CD1c-positive myeloid dendritic cell (primary cell): Measurements from ENCODE around the gene GNS.
"Not testable (repeated sequence)": the region's sequence is repeated elsewhere in the genome, so short reads cannot be mapped to it uniquely, and the experiment has no call there.

ENCODE experiments used
- DNase-seq: peaks from one replicate; pipeline ENCODE4 v3.0.0-alpha.2; 2016; ENCODE audit errors: extremely low spot score

Gene GNS

GRCh38 chr12:64696080-64696741 is 63.0 kb downstream of the GNS start:
- peak; percentile 37 for DNase-seq

GRCh38 chr12:64695550-64695949 is 63.7 kb downstream of the GNS start:
- no peak for DNase-seq

- DNase-seq = no peak
Measured at GRCh38 chr12:64694130-64695040, 64.8 kb downstream of the GNS start.

DNA sequence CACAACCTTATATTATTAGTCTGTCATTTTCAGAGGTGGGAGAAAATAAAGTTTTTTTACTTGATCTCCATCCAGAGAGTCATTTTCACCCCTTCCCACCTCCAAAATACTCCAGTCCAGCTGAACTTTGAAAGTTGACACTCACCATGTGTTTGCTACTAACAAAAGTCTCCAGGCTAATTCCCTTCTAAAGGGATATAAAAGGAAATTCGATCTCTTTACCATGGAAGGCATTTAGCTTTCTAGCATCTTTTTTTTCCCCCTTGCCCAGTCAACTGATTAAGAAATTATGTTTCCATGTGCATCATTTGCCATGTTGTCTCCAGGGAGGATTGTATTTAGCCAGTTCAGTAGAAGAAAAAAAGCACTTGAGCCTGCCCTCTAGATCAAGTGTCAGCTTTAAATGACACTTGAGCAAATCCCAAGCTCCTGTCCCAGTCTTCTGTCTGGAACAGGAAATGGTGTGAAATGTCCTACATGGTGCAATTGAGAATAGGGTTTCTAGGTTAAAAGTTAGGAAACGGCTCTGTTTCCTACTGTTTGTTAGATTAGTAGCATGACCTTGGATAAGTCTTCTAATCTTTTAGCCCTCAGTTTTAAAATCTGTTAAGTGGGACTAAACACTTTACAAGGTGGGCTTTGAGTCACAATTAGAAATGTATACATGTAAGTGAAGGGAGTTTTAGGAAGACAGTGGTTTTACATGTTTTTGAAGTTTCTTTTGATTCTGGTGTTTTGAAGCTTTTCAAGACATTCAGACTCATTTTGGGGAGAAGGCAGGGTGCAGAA is 67.2 kb downstream of the GNS start:
- no peak for DNase-seq

DNA sequence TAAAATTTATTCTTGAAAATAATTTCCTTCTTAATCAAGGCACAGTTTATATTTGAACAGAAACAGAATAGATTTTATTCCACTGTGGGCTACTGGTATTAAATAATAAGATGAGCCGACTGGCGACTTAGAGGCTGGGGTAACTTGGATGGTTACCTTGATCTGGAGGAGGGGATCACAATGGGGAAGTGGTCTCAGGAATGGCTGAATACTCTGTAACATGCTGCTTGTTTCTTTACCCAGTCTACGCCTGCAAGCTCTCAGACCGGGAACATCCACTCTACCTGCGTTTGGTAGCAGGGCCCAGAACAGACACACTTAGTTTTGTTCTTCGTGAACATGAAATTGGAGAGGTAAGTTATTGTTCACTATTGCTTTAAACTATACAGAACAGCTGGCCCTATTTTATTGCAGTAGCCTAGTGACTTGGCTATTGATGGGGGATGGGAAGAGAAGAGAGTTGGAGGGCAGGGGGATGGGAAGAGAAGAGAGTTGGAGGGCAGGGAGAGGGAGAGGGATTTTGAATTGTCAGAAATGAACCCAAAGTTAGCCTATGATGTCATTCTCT is 67.9 kb downstream of the GNS start:
- DNase-seq = no peak

DNA sequence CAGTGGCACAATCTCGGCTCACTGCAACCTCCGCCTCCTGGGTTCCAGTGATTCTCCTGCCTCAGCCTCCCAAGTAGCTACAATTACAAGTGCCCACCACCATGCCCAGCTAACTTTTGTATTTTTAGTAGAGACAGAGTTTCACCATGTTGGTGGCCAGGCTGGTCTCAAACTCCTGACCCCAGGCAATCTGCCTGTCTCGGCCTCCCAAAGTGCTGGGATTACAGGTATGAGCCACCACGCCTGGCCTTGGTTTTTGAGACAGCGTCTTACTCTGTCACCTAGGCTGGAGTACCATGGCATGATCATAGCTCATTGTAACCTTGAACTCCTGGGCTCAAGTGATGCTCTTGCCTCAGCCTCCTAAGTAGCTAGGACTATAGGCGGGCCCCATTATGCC is 69.0 kb downstream of the GNS start:
- not testable (repeated sequence) for DNase-seq

GRCh38 chr12:64688715-64689114 is 70.5 kb downstream of the GNS start:
- no peak for DNase-seq

GRCh38 chr12:64688219-64688618 is 71.0 kb downstream of the GNS start:
- DNase-seq = no peak

DNA sequence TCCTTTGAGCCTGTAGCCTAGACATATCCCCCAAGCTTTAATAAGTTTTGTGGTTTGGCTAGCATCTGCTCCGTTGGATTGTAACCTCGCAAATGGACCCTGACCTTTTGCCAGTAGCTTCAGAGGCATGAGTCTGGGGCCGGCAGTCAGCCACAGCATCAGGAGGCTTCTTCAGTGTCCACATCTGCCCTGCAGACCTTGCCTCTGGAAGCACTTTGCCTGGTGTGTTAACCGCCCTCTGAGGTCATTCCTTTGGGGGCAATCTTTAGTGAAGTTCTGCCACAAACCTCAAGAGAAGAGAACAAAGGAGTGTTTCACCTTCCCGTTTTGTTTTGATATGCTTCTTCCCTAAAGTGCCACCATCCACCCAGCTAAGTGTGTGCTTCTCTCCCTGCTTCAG is 71.4 kb downstream of the GNS start:
- DNase-seq = no peak

GRCh38 chr12:64685605-64686004 is 73.6 kb downstream of the GNS start:
- DNase-seq = no peak

DNA sequence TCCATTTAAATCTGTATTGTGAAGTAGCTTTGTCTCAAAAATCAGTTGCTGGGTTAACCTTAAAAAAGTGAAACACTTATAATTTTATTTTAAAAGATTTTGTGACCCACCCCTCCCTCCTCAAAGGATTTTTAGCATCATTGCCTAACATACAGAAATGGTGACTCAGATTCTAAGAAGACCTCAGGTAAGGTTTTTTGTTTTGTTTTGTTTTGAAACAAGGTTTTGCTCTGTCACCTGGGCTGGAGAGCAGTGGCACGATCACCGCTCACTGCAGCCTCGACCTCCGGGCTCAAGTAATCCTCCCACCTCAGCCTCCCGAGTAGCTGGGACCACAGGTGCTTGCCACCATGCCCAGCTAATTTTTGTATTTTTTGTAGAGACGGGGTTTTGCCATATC is 74.2 kb downstream of the GNS start:
- DNase-seq = no peak

DNA sequence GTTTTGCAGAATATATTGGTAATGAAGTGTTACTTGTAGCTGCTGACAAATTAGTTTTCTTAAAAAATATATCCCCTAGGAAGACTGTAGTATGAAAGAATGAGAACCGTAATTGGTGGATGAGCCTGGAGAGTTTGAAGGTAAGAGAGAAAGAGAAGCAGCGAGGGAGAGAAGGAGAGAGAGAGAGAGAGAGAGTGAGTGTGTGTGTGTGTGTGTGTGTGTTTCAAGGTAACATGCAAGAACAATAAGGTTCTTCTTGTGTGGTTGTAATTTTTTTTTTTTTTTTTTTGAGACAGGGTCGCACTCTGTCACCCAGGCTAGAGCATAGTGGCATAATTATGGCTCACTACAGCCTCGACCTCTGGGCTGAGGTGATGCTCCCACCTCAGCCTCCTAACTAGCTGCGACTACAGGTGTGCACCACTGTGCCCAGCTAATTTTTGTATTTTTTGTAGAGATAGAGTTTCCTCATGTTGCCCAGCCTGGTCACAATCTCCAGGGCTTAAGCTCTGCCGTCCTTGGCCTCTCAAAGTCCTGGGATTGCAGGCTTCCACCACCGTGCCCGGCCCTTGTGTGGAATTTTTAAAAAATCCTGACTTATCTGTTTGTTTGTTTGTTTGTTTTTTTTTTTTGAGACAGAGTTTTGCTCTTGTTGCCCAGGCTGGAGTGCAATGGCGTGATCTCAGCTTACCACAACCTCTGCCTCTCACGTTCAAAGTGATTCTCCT is 75.2 kb downstream of the GNS start:
- no peak for DNase-seq

GRCh38 chr12:64682572-64683277 is 76.5 kb downstream of the GNS start:
- peak; percentile 32 for DNase-seq

DNA sequence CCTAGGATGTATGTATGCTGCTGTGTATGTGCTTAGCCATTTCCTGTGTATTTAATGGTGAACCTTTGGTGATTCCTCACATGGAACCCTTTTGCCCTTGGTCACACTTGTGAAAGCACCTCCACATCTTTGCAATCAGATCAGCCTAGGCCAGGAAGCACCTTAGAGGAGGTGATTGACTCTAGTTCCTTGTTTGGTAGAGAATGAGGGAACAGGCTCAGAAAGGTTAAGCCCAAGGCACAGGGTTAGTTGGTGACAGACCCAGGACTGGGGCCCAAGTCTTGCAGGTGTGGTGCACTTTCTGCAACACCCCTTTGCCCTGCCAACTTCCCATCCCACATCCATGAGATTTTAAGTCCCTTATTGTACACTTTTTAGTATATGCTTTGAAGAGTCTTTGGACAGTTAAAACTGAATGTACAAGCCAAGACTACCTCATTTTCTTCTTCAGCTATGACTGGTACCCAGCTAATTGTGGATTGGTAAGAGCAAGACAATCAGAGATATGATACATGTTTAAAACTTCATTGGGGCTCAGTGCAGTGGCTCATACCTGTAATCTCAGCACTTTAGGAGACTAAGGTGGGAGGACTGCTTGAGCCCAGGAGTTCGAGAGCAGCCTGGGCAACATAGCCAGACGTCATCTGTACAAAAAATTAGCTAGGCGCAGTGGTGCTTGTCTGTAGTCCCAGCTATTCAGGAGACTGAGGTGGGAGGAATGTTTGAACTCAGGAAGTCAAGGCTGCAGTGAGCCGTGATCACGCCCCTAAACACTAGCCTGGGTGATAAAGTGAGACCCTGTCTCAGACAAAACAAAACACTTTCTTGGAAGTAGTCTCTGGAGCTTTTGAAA is 77.8 kb downstream of the GNS start:
- no peak for DNase-seq

GRCh38 chr12:64680235-64680634 is 79.0 kb downstream of the GNS start:
- no peak for DNase-seq

DNA sequence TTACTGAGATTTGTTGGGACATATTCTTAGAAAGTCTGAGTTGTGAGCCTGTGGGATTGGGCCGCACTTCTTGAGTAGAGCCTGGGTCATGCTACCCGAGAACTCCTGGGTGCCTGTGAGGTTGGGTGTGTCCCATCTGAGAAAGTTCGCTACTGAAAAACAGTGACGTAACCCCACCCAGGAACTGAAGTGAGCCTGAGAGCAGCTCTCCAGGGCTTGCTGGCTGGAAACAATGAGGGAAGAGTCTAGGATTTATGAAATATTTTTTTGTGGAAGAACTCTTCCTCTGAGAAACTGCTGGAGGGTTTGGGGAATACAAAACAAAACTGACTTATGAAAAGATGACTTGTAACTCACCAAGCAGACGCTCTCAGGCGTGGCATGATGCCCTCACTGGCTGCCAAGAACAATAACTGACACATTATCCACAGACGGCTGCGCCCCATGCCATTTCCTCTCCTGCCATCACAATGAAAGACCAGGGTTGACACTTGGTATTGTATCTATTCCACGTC is 79.7 kb downstream of the GNS start:
- peak; percentile 70 for DNase-seq

DNA sequence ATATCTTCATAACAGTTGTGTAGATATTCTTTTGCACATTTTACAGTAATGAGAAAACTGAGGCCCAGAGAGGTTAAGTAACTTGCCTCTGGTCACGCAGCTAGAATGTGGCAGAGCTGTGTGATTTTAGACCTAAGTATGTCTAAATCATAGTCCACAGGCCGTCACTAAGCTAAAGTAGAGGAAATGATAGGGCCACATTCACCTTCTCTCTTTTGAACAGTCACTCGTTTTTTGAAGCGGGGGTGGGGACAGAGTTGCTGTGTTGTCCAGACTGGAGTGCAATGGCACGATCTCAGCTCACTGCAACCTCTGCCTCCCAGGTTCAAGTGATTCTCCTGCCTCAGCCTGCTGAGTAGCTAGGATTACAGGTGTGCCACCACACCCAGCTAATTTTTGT is 80.4 kb downstream of the GNS start:
- no peak for DNase-seq

- DNase-seq = no peak
Measured at GRCh38 chr12:64678248-64678647, 81.0 kb downstream of the GNS start.

- DNase-seq = no peak
Measured at GRCh38 chr12:64675795-64676194, 83.4 kb downstream of the GNS start.
